ENCODE measurements around the gene TMC1.

- TF ChIP-seq ZNF565 (CRISPR knock-in tag; conservative IDR thresholded peaks at IDR 0.05; ENCODE audit: low read depth) (no peak), TSHZ2 (CRISPR knock-in tag; IDR thresholded peaks at IDR 0.05) (no peak), PATZ1 (CRISPR knock-in tag; IDR thresholded peaks at IDR 0.05; ENCODE audit: borderline replicate concordance) (no peak), ZNF8 (CRISPR knock-in tag; IDR thresholded peaks at IDR 0.05) (no peak), ZFP30 (CRISPR knock-in tag; IDR thresholded peaks at IDR 0.05) (no peak), CREB5 (CRISPR knock-in tag; IDR thresholded peaks at IDR 0.05; ENCODE audit: low read depth) (no peak), TOX (CRISPR knock-in tag; IDR thresholded peaks at IDR 0.05; ENCODE audit: borderline replicate concordance) (no peak), OSR1 (CRISPR knock-in tag; IDR thresholded peaks at IDR 0.05) (no peak), TCF4 (CRISPR knock-in tag; IDR thresholded peaks at IDR 0.05; ENCODE audit: borderline replicate concordance) (no peak), RARB (CRISPR knock-in tag; IDR thresholded peaks at IDR 0.05) (no peak), PPARA (CRISPR knock-in tag; IDR thresholded peaks at IDR 0.05; ENCODE audit: borderline replicate concordance) (no peak)
Measured at GRCh38 chr9:72718503-72718902, 197.1 kb downstream of the TMC1 start.

All from SK-N-SH treated with all-trans-retinoic acid at 6 μM for 48 hours (cell line).